Stimulated activated CD4-positive, alpha-beta T cell treated with anti-CD3 and anti-CD28 coated beads, Interleukin-4, amount 100 ng/mL, for 1 hour (primary cell): ENCODE results near the gene CCDC83.

Experiments used
- DNase-seq: peaks from one replicate; pipeline ENCODE4 v3.0.0-alpha.2; 2020

Gene CCDC83

DNA sequence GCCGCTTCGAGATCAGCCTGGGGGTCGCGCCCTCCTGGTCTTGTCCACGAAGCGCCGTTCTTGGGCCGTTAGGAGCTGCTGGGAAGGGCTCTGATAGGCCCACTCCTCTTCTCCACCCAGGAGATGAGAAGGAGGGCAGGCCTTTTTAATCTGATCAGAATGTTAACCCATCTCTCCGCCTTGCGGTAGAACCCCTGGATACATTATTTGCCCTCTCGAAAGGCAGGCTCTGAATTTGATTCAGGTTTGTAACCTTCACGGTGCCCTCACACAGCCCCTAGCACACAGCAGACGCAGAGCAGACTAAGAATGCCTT is at the start of gene CCDC83:
CCDC83 (plus strand) TSS at position 43 of the 316 bp plus-strand sequence. CDS start 9,741 bp downstream, outside the sequence.
- no peak for DNase-seq

DNA sequence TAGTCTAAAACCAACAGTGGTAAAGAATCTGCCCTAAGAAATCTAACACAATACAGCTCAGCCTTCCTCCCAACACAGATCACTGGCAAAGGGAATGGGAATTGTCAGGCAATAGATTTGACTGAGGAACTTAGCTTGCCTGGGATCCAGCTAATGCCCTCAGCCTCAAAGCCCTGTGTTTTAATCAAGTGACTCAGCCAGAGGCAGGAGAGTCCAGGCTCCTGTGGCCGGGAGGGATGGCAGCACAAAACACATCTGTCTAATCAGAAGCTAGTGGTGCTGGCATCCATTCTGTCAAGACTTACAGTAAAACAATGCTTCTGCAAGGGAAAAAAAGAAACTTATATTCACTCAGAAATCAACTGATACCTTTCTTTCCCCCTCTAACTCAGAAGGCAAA is 49.8 kb upstream of the CCDC83 start:
- no peak for DNase-seq

DNA sequence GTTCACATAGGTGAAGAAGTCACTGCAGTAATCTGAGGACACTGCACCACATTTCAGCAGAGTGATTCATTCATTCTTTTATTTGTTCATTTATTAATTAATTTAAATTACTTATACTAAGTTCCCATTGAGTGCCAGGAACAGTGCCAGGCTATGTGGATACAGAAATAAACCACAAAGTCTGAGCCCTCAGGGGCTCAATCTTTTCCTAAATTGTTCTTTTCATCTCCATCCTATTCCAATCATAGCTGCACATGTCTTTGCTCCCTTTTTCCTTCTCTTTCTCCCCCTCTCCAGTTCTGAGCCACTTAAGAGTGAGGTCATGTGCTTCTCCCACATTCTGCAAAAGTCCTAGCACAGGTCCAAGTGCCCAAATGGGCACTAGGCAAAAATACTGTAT is 49.2 kb upstream of the CCDC83 start:
- no peak for DNase-seq

DNA sequence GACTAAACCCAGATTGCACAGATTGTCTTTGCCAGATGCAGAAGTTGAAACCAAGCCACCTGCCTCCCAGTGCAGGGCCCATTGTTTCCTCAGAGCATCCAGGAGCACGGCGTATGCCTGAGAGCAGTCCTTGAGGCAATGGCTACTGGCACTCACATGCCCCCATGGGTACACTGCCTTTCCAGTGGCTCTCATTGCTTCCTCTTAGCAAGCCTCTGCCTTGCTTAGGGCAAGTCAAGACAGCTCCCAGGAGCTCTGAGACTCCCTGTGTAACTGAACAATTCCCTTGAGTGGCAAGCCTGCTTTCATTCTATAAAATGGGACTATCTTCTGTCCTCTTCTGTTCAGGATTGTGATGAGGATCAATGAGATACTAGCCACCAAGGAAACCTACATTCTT is 48.3 kb upstream of the CCDC83 start:
- DNase-seq, result no peak

DNA sequence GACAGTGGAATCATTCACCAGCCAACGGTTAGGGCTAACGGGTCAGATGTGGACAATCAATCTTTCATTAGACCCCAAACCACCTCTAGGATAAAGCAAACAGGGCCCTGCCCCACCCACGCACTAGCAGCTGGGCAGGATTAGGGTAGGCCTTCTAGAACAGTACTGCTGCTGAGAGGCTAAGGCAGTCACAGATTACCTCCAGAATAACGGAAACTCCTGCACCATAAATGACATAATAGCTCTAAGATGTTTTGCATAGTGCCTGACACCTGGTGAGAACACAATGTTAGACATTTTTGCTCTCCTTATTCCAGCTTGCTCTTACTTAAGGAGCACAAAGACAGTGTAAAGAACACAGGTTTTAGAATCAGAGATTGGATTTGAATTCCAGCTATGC is 46.0 kb upstream of the CCDC83 start:
- no peak for DNase-seq

DNA sequence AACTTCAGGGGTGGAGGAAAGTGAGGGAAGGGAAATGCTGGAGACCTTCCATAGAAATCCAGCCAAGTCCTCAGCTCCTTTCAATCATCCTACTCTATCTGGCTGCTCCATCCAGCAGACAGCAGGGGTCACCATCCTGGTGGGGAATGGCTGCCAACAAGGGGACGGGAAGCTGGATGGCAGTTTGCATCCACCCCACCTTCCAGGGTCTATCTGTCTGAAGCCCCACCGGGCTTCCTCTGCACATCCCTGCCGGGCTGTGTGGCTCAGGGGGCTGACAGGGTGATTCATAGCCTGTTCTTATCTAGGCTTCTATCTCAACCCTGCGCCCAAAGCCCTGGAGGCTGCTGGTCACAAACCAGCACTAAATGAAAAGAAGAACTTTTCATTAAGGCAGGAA is 45.3 kb upstream of the CCDC83 start:
- no peak for DNase-seq

DNA sequence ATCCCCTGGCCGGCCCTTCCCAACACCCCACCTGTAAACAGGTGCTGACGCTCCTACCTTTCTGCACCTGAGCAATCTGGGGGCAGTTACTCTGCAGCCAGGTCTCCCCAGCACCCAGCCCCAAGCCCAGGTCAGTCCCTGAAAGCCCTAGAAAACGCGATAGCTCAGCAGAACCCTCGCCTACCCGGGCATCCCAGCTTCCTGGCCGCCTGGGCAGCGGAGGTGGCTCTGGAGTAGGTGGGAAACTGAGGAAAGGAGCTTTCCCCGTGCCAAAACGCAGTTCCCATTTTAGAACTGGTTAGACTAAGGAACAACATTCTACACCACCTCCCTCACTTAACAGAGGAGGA is 44.7 kb upstream of the CCDC83 start:
- DNase-seq, result no peak

DNA sequence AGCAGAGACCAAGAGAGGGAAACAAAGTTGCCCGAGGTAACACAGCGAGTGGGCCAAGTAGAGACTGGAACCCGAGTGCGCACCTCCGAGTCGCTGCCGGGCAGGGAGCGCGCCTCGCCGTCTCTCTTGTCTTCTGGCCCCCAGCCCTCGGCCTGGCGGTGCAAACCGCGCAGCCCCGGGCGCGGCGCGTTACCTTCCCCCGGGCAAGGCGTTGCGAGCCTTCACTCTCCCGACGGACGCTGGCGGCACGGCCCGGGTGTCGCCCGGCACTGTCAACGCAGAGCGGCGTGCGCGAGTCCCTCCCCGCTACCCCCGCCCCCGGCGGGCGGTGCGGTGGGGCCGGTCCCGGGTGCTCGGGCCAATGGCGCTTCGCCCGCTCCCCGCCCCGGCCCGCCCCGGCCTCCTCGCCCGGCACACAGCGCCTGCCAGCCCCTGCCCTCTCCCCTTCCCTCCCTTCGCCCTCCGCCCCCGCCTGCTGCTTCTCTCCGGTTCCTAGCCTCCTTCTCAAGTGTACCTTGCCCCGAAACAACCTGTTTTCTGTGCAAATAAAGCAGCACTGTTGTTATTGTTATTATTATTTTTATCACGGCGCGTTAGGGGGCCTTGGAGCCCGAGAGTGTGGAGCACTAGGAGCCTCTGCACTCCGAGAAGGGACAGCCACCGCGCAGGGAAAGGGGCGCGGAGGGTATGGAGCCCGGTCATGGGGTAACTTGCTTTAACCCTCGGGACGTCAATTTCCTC is 44.1 kb upstream of the CCDC83 start, which contains the start of gene SYTL2:
SYTL2 (minus strand) TSS at position 271 of the 741 bp plus-strand sequence. CDS start 53,416 bp downstream, outside the sequence.
- peak; percentile 76 for DNase-seq

DNA sequence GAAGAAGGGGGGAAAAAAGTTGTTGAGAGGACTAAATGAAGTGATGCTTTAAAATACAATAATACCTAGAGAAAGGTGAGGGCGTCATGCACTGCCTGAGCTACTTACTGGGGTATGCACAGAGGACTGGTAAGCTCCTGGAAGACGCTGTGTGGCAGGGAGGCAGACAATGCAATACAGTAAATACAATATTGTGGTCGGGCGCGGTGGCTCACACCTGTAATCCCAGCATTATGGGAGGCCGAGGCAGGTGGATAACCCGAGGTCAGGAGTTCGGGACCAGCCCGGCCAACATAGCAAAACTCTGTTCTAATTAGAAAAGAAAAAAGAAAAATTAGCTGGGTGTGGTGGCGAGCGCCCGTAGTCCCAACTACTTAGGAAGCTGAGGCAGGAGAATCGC is 43.6 kb upstream of the CCDC83 start:
- no peak for DNase-seq

DNA sequence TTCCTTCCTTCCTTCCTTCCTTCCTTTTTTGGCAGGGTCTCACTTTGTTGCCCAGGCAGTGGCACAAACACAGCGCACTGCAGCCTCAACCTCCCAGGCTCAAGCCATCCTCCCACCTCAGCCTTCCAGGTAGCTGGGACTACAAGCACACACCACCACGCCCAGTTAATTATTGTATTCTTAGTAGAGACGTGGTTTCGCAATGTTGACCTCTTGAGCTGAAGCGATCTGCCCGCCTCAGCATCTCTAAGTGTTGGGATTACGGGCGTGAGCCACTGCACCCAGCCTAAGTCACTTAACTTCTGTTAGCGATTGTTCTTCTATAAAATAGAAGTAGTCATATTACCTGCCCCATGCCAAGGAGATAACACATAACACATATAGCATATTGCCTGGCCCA is 41.5 kb upstream of the CCDC83 start:
- DNase-seq, result no peak

DNA sequence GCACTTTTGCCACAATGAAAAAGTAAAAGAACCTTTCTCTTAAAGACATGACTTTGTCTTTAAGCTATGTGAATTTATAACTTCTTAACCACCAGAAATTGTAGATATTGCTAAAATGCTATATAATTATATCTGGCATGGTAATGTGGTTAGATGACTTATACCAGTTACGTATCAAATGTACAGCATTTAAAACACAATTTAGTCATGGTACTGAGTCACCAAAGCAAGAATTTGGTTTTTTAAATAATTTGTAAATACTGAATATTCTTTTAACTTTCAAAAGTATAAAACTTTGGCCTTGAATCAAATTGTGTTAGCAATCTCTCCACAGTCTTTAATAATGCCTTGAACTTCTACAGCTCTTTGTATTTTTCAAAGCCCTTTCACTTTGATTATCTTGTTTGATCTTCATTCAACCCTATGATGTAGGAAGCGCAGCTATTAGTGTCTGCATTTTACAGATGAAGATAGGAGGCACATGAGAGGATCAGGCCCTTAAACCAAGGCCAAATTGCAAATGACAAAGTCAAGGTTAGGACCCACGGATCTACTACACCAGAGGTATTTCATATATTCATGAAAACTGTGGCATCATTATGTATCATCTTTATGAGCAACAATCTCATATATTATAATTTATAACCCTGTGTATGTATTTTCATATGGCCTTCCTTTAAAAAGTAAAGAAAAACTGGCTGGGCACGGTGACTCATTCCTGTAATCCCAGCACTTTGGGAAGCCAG is 39.8 kb upstream of the CCDC83 start:
- DNase-seq, result no peak

DNA sequence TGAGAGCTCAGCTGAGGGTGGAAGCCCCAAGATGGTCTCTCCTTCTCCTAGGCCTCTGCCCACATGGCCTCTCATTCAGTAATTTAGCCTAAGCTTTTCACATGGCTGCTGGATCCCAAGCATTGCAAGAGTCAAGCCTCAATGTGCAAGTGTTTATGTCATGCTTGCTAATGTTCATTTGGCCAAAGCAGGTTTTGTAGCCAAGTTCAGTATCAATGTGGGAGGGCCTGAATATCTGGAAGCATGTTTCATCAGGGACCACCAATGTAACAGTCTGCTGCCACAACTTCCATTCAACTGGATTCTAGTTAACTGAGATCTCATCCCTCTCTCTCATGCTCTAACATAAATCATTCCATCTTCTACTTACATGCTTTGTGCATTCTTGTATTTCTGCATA is 35.7 kb upstream of the CCDC83 start:
- no peak for DNase-seq

DNA sequence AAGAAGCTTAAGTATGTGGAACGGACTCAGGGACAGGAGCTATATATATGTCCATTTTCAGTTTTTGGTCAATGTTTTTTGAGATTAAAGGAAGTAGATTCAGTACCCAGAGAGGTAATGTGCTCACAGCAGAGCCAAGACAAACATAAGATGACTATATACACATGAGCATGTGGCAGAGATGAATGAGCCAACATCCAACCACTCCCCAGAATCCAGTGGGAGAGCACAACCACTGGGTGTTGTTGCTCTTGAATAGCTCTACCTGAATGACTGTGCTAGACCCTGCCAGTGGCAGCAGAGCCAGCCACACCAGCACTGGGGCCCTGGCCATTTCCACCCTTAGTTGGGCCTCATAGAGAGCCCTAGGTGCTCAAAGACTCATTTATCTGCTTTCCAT is 33.5 kb upstream of the CCDC83 start:
- no peak for DNase-seq

DNA sequence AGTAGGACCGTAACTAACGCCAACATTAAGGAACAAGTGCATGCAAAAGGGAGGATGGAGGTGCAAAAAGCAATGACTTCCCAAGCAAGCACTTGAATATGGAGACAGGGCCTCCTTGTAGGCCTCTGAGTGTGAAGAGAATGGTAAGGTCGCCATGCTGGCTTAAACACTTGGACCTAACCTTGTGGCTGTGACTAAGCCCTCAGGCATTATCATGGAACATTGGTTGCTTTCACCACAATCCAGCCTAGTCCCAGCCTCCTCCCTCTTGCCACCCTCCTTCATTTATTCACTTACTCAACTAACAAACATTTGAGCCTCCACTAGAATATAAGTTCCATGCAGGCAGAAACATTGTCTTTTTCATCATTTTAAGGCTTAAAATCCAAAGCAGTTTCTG is 32.4 kb upstream of the CCDC83 start:
- no peak for DNase-seq

DNA sequence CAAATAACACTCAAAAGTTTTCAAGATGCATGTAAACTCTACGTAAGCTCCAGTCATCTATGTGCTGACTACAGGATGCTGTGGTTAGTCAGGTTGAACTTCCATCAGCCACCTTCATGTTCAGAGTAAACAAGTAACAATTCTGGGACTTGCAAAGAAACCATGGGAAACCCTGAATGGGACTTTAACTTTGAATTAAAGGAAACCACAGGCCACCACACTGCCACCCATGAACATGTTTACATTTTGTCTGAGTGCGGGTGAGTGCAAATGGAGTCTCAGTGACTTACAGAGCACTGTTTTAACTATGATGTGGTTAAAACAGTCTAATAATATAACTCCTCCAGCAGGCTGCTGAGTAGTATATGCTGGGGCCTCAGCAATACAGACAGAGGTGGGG is 31.4 kb upstream of the CCDC83 start:
- DNase-seq, result no peak

DNA sequence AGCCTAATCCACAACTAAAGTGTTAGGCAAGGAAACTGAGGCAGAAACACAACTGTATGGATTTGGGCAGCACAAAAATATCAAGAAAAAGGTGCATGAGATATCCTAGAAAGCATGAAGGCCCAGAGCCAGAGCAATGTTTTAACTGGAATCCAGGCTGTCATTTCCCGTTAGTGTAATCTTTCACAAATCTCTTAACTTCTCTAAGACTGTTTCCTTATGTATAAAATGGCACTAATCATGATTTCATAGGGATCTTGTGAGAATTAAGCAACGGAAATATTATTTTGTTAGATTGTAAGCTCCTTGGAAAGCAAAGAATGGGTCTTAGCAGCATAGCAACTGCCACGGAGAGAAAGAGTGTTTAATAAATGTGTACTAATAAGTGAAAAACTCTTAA is 29.6 kb upstream of the CCDC83 start:
- DNase-seq, result no peak

DNA sequence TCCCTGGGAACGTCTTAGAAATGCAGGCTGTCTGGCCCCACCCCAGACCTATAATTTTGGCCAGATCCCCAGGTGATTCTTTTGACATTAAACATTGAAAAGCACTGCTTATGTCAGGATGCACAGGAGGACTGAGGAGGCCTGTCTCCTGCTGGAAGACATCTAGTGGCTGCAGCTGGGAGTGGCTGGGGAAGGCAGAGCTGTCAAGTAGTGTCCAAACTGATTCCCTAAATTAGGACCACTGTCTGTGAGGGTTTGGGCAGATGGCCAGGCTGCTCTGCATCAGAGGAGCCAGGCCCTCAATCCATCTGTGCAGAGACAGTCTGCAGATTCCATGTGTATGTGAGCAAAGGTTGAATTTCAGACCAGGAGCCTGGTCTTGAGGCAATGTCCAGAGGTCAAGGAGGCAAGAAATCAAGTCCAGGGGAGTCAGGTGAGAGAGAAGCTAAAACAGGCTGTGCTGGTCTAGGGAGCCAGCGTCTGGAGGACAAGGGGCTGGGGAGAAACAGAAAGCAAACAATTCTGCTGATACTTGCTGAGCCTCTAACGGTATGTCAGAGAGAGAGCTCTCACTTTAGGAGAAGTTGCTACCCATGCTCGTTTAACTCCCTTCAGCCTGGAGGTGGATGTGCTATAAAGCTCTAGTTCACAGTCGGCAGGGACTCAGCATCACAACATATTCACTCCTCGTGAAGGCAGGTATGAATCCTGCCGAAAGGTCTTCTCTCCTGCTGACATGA is 28.9 kb upstream of the CCDC83 start:
- DNase-seq, result no peak

DNA sequence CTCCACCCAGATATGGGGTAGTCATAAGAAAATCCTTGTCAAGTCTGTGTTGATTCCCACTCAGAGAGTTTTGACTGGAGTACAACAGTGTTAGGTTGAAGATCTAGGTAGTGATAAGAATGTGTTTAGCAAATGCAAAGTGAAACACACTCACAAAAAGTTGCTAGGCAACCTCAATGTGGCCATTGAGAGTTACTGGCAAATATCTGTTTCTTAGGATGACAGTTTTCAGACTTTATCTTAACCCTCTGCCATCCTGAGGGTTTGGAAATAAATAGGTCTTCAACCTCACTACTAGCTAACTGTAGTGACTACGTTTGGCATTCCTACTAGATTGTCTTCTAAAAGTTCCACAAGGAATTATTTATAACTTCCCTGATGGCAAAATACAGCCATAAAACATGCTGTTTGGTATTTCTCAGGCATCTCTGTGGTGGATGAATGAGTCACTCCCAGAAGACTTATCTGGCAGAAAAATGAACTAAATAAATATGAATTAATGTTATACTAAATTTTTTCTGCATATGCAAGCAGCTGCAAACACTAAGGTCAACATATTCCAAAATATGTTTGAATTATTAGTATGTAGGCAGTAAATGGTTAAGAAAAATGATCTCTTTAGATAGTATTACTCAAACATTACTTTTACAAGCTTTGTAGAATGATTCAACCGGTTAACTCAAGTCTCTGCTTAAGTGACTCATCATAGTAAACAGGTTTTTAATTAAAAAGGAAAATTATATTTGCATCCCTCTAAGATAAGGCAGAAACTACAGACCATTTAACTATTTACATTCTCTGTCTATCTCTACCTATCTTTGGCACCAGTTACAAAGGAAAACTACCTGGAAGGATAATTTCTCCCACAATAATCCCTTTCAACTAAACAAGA is 27.2 kb upstream of the CCDC83 start:
- DNase-seq, result no peak

DNA sequence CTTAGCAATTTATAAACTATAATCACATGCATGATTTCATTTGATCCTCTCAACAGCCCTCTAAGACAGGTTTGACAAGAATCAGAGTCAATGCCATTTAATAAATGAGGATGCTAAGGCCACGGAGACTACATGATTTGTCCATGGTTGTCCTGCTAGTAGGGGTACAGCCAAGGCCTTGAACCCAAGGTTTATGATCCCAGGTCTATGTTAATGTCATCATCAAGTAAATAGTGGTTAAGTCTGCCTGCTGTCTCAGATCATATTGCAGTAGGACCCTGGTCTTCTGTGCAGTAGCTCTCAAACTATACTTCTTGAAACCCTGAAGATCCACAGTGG is 26.6 kb upstream of the CCDC83 start:
- no peak for DNase-seq

DNA sequence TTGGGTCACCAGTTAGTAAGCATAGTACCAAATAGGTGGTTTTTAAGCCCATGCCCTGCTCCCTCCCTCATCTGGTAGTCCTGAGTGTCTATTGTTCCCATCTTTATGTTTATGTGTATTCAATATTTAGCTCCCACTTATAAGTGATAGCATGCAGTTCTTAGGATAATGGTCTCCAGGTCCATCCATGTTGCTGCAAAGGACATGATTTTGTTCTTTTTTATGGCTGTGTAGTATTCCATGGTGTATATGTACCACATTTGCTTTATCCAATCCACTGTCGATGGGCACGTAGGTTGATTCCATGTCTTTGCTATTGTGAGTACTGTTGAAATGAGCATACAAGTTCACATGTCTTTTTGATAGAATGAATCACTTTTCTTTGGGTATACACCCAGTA is 26.0 kb upstream of the CCDC83 start:
- no peak for DNase-seq

DNA sequence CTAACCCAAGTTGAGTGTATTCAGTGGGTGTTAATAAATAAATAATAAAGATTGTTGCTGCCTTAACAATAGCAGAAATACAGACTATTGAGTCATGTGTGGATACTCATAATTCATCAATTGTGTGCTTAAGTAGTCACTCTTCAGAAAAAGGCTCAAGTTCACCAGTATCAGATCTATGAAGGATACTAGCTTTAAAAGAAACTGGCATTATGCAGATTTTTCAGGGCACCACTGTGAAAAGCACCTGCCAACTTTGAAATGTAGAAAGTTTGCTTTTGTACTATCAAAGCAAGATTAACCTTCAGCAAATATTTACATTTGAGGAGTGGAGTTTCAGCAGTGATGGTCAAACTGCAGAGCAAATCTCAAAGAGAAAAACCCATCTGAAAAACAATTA is 24.1 kb upstream of the CCDC83 start:
- no peak for DNase-seq

DNA sequence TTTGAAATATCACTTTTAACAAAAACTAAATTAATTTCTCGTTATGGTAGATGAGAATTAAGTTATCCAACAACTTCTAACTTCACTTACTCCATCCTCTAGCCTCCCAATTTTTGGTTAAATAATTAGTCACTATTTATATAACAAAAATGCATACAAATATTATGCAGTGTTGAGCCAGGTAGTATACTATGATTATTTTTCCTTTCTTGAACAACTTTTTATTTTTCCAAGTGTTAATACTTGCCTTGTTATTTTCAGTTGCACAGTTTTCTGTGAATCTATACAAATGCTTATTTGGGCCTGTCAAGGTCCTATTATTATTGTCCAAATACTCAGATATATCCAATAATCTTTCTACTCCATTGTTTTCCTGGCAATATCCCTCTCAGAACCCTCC is 19.9 kb upstream of the CCDC83 start:
- DNase-seq, result no peak

DNA sequence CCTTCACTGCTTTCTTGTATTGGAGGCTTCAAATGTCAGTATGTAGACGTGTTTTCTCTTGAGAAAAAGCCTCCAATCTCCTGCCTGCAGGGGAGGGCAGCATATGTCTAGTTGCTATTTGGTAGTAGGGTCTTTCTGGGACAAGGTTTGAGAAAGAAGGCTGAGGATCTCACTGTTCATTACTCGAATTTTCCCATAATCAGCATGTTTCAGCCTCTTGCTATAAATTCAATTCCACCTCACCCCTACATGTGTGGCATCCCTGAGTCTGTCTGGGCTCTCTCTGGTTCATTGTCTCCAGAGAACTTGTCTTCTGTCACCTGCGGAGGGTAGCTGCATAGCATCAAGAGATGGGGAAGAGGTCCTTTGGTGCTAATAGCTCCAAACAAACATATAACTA is 19.5 kb upstream of the CCDC83 start:
- DNase-seq, result no peak
